ENCODE results near the gene CDH15.
"Not testable (repeated sequence)": the region's sequence is repeated elsewhere in the genome, so short reads cannot be mapped to it uniquely, and the experiment has no call there.

The CDH15 gene

DNA sequence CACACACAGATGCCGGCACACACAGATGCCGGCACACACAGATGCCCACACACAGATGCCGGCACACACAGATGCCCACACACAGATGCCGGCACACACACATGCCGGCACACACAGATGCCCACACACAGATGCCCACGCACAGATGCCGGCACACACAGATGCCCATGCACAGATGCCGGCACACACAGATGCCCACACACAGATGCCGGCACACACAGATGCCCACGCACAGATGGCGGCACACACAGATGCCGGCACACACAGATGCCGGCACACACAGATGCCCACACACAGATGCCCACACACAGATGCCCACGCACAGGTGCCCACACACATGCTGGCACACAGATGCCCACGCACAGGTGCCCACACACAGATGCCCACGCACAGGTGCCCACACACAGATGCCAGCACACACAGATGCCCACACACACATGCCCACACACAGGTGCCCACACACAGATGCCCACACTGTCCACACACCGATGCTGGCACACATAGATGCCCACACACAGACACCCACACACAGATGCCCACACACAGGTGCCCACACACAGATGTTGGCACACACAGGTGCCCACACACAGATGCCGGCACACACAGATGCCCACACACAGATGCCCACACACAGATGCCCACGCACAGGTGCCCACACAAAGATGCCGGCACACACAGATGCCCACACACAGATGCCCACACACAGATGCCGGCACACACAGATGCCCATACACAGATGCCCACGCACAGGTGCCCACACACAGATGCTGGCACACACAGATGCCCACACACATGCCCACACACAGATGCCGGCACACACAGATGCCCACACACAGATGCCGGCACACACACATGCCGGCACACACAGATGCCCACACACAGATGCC, 17.2 kb downstream of the CDH15 start:
- not testable (repeated sequence) for DNase-seq

DNA sequence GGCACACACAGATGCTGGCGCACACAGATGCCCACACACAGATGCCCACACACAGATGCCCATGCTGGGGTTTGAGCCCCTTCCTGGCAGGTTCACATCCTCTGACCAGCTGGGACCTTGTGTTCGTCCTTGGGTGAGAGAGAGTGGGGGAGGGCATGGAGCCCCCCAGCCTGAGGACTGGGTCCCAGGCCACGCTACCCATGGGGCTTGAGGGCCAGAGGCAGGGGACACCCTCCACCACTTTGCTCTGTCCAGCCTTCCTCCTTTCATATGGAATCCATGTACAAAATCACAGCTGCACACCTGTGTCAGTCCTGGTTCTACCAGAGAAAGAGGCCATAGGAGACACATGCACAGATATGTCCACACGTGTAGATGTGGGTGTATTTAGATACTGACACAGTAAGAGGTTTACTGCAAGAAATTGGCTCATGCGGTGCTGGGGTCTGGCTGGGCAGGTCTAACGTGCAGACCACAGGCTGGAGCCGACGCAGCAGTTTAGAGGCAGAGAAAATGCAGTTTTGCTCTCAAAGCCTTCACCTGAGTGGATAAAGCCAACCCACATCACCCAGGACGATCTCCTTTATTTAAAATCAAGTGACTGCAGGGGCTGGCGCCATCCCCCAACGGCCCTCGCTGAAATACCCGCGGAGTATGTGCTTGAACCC, 17.9 kb downstream of the CDH15 start:
- DNase-seq, result no peak

GRCh38 chr16:89190150-89190958, 18.8 kb downstream of the CDH15 start:
- peak; percentile 53 for DNase-seq

DNA sequence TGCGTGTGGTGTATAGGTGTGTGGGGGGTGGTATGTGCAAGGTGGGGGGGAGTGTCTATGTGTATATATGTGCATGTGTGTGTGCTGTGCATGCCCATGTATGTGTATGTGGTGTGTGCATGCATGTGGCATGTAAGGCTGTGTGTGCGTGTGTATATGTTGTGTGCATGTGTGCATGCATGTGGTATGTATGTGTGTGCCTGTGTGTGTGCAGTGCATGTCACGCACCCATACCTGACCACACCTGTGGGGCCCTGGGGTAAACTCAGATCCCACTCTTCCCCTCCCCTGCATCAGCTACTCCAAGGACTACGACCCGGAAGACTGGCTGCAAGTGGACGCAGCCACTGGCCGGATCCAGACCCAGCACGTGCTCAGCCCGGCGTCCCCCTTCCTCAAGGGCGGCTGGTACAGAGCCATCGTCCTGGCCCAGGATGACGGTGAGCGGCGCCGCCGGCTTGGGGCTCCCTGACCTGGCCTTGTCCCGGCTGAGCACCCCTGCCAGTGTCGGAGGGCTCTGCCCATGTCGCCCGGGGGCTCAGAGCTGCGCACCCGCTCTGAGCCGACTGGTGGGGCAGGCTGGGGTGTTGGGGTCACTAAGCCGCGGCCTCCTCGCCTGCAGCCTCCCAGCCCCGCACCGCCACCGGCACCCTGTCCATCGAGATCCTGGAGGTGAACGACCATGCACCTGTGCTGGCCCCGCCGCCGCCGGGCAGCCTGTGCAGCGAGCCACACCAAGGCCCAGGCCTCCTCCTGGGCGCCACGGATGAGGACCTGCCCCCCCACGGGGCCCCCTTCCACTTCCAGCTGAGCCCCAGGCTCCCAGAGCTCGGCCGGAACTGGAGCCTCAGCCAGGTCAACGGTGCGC, 19.7 kb downstream of the CDH15 start:
- DNase-seq, result peak; percentile 52

GRCh38 chr16:89191901-89192185, 20.3 kb downstream of the CDH15 start:
- DNase-seq, result no peak

GRCh38 chr16:89192186-89192955, 20.8 kb downstream of the CDH15 start:
- DNase-seq, result peak; percentile 78

DNA sequence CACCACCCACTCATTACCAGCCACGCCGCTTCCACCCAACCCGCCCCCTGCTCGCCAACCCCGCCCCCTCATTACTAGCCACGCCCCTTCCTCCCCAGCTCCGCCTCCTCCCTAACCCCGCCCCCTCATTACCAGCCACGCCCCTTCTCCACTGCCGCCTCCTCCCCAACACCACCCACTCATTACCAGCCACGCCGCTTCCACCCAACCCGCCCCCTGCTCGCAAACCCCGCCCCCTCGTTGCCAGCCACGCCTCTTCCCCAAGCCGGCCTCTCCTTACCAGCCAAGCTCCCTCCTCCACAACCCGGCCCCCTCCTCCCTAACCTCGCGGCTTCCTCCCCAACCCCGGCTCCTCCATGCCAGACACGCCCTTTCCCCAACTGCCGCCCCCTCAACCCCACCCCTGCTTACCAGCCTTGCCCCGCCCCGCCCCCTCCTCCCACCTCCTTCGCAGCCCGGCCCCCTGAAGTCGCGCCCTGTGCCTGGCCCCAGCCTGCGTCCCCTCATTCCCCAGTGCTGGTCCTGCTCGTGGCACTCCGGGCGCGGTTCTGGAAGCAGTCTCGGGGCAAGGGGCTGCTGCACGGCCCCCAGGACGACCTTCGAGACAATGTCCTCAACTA, 21.5 kb downstream of the CDH15 start:
- DNase-seq, result peak; percentile 76

DNA sequence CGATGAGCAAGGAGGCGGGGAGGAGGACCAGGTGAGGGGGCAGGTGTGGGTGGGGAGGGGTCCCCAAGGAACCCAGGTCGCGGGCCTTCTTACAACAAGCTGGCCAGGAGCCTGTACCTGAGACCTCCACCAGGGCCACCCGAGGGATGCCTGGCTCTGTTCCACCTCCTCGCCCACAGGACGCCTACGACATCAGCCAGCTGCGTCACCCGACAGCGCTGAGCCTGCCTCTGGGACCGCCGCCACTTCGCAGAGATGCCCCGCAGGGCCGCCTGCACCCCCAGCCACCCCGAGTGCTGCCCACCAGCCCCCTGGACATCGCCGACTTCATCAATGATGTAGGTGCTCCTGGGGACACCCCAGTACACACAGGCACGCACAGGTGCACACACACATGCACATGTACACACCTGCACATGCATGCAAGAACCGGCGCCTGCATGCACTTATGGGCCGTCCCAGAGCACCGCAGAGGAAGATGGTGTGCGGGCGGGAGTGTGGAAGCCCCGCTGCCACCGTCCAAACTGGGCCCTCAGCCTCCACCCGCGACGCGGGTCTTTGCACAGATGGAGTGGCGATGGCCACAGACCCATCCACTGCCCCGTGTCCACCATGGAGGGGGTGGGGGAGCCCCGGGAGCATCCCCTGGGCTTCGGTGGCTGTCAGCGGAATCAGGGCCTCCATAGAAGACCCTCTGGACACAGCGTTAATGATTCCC, 22.2 kb downstream of the CDH15 start:
- no peak for DNase-seq

GRCh38 chr16:89194340-89195311, 23.1 kb downstream of the CDH15 start:
- peak; percentile 49 for DNase-seq

GRCh38 chr16:89195521-89196171, 24.1 kb downstream of the CDH15 start:
- DNase-seq, result peak; percentile 74

DNA sequence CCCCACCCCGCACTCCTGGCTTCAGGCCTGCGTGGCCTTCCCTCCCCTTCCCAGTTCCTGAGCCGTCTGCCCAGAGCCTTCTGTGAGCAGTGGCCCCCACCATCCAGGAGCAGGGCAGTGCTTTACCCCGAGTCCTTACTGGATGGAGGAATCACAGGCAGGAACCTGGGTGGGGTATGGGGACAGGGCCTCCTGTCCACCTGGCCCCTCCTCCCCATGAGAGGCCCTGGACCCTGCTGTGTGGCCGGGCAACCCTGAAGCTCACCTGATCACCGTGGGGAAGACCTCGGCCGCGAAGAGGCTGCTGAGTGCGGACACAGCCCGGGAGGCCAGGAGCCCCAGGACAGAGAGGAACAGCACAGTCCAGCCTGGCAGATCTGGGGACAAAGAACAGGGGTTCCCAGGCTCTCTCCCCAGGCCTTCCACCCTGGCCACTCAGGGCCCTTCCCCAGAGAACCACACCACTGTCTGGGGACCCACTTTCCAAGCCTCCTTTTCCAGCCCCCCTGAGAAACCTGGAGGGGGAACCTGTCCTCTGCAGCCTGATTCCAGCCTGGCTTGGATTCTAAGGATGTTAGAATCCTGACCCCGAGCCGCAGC, 25.6 kb downstream of the CDH15 start:
- DNase-seq, result no peak

GRCh38 chr16:89197633-89198416, 26.3 kb downstream of the CDH15 start:
- no peak for DNase-seq

GRCh38 chr16:89198417-89199240, 27.1 kb downstream of the CDH15 start:
- DNase-seq, result peak; percentile 57

DNA sequence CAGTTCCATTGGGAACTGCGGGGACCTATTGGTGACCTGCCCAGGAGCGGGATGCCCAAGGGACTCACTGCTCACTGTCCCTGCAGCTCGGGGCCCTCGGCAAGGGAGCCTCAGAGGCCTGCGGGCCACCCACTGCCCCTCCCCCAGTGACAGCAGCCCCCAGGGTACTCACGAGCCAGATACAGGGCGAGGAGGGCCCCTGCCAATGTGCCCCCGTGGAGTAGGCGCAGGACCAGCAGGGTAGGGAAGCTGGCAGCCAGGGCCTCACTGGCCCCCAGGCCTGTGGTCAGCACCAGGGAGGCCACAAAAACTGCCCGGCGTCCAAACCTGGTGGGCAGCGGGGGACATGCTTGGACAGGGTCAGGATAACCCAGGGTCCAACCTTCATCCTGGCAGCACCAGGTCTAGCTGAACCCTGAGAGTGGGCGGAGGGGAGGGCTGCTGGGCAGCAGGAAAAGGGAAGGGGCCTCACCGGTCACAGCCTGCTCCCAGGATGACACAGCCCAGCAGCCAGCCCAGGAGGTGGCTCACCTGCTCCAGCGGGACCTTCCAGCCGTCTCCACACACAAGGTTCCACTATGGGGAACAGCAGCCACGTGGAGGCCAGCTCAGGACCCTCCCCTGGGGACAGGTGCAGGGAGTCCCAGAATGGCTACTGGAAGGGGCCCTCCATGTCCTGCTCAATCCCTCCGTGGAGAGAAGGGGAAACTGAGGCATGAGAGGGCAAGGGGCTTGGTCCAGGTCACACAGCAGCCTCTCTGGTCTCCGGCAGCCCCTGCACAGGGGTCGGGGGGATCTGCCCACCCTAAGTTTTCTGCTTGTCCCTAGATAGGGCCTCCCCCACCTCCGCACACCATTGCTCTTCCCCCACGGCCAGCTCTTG, 27.9 kb downstream of the CDH15 start:
- DNase-seq, result no peak

DNA sequence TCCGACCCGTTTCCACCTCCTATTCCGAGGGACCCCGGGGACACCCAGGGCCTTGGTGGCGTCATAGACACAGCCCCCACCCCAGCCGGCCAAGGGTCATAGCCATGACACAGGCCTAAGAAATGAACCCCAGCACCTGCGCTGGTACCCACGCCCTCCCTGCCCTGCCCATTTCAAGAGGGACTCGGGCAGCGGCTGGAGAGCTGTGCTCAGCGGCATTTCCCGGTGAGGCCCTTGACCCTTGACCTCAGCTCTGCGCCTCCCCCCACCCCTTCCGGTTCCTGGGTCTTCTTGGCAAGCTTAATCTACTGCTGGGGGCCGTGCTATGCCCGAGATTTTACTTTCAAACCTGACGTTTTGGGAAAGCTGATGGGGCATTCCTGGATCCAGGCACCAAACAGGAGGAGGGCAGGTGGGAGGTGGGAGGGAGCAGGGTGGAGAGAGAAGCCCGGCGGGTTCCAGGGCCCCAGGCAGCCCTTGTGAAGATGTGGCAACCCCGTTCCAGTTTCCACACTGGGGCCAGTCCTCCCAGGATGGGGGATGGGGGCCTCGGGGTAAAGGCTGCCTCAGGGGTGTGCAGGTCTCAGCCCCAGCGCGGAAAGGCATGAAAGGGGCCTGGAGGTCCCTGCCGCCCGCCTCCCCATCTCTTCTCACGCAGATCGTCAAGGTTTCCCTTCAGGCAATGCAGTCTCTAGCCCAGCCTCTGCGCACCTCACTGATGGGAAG, 28.7 kb downstream of the CDH15 start, which contains the start of gene SLC22A31:
TSS of gene SLC22A31 (minus strand) at position 414 of the 726 bp plus-strand sequence. CDS start at position 378, 36 bp downstream.
- DNase-seq, result no peak

Data from islet precursor cell (in vitro differentiated cells).